ENCODE data around the gene TEC. TPM values are rescaled to one million over a fixed set of nuclear protein-coding genes. Genes with fewer than 3 reads are reported as not detected.

The TEC gene
- total and polyA plus RNA-seq, 2 of the 8 experiments (the other 6 are each of a cell fraction or from before 2014, with no cell fraction given), result 0.73 to 1.8 TPM

DNA sequence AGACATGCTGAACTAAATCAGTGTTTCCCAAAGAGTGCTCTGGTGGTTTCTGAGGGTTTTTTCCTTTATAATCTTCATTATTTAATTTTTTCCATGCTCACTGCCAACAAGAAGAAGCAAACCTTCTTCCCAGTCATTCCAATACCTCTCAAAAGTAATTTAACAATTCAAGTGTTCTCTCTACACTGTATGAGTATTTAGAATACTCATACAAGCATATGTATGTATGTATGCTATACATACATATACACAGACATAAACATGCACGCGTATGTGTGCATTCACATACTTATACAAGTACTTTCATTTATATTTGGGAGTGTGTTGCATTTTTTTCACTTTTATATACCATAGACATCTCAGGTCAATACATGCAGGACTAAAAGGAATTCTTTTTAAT is 81.2 kb downstream of the TEC start:
- H3K4me1 ChIP-seq (replicated peaks in 1 of 4; ENCODE audit: control insufficient read depth in 3 of 4, insufficient read depth in 4 of 4, low read length in 3 of 4), result peaks cover 0 to 2% (median 1%) of the 10 kb centered on the region in 4 experiments; a peak in 4 of 7 replicates
- H3K79me2 ChIP-seq (ENCODE audit: control insufficient read depth in 1 of 2, insufficient read depth in 2 of 2, low read length in 2 of 2), result no peaks in the 10 kb centered on the region
- H4K5ac ChIP-seq (ENCODE audit: insufficient read length, low read depth, low read length), result no peak overlapping the region
- no peak for TF ChIP-seq CEBPB (IDR thresholded peaks at IDR 0.05; ENCODE audit: low read depth, low read length)
- ChIA-PET CTCF (ENCODE audit: partially characterized antibody) (no interaction called here), POLR2A (ENCODE audit: partially characterized antibody) (no interaction called here)
- no peak overlapping the region for H3K23ac ChIP-seq (ENCODE audit: insufficient read length)
- 97% methylated on average over 2 of the region's 2 CpGs; no CpG with 5 or more reads in 1 of the 2 experiments for whole genome bisulfite sequencing, 2 experiments (ENCODE audit: extremely low coverage in 1 of 2, insufficient coverage in 1 of 2, insufficient read length in 1 of 2, insufficient replicate concordance in 2 of 2, low coverage in 1 of 2, low lambda C conversion rate in 2 of 2, missing lambda C conversion rate in 1 of 2)
- FAIRE-seq, result no peak
- H2BK5ac ChIP-seq (ENCODE audit: low read depth, low read length), result no peak overlapping the region
- no peak overlapping the region for H3K4me3 ChIP-seq (ENCODE audit: extremely low read depth in 1 of 4, insufficient read depth in 2 of 4, low read depth in 3 of 4, low read length in 4 of 4)
- H3K56ac ChIP-seq (replicated peaks; ENCODE audit: insufficient read length, low read depth, low read length), result no peak overlapping the region
- H4K91ac ChIP-seq (replicated peaks; ENCODE audit: insufficient read length, low read length), result no peak overlapping the region
- no peaks in the 10 kb centered on the region for H3K23me2 ChIP-seq (ENCODE audit: low read depth, low read length)
- H2BK20ac ChIP-seq (ENCODE audit: low read length), result no peak overlapping the region
- no peak overlapping the region for H2BK120ac ChIP-seq (replicated peaks; ENCODE audit: low read depth, low read length)
- no peak overlapping the region for H2BK15ac ChIP-seq (ENCODE audit: low read length)
- H3K9ac ChIP-seq (replicated peaks in 1 of 4; ENCODE audit: extremely low read depth in 1 of 4, low read depth in 3 of 4, low read length in 3 of 4), result no peak overlapping the region
- no peak overlapping the region for H3K18ac ChIP-seq (ENCODE audit: extremely low read depth, low read length)
- no peak overlapping the region for H2AK5ac ChIP-seq (ENCODE audit: low read depth, low read length)
- no peak overlapping the region for H3K4ac ChIP-seq (replicated peaks; ENCODE audit: insufficient read length, low read depth, low read length)
- H3K14ac ChIP-seq (ENCODE audit: insufficient read length), result no peak overlapping the region
- peaks cover 0 to 10% of the 10 kb centered on the region in 2 experiments; a peak in 2 of 4 replicates for H3K9me3 ChIP-seq (ENCODE audit: insufficient read depth in 2 of 2, low read depth in 1 of 2, low read length in 1 of 2)
- H3K27ac ChIP-seq (ENCODE audit: low read depth, low read length), result no peak overlapping the region
- no peak overlapping the region for H3K4me2 ChIP-seq (ENCODE audit: insufficient read depth in 1 of 2, low read depth in 2 of 2, low read length in 2 of 2)
- no peak overlapping the region for H2BK12ac ChIP-seq (ENCODE audit: low read depth, low read length)
- DNase-seq (ENCODE audit: low read depth in 1 of 2, low spot score in 2 of 2), result no peak
- no peaks in the 10 kb centered on the region for H4K20me1 ChIP-seq (replicated peaks in 1 of 2; ENCODE audit: control insufficient read depth in 1 of 2, insufficient read depth in 2 of 2, low read length in 2 of 2)
- no peaks in the 10 kb centered on the region for H3K79me1 ChIP-seq (ENCODE audit: low read depth, low read length)
- H4K8ac ChIP-seq (ENCODE audit: extremely low read depth, insufficient read depth, low read length), result no peak overlapping the region
- no peak overlapping the region for H2AFZ ChIP-seq (ENCODE audit: low read length)
- H3K27me3 ChIP-seq (replicated peaks in 1 of 4; ENCODE audit: control insufficient read depth in 3 of 4, extremely low read depth in 1 of 4, insufficient read depth in 3 of 4, low read length in 3 of 4), result no peaks in the 10 kb centered on the region
- H3K36me3 ChIP-seq (ENCODE audit: control insufficient read depth in 2 of 4, insufficient read depth in 4 of 4, low read length in 3 of 4), result no peaks in the 10 kb centered on the region

Measured in H1 (cell line).